ENCODE measurements around the gene NNAT. TPM values are rescaled to one million over a fixed set of nuclear protein-coding genes. Genes with fewer than 3 reads are reported as not detected.

Gene NNAT
- total and polyA plus RNA-seq, 2 of the 8 experiments (the other 6 are each of a cell fraction or from before 2014, with no cell fraction given): 66.8 to 175 TPM

DNA sequence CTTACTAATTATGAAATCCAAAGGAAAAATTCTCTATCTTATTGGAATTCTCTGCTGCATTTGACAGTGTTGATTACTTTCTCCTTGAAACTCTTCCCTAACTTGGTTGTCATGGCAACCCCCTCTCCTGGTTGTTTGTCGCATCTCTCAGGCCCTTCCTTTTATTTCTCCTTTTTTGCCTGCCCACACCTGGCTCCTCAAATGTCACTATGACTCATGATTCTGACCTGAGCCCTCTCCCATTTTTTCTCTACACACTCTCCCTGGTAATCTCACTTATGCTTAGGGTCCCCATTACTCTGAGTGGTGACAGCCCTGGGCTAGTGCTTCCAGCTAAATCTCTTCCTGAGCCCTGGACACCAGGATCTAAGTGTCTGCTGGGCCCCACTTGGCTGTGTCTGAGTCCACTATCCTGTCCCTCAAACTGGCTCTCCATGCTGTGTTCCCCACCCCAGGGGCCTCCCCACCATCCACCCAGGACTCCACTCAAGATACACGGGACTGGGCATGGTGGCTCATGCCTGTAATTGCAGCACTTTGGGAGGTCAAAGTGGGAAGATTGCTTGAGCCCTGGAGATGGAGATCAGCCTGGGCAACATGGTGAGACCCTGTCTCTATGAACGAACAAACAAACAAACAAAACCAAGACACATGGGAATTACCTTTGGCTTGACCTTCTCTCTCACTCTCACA is 16.5 kb upstream of the NNAT start:
- 62% methylated on average over 3 of the region's 3 CpGs; no CpG with 5 or more reads in 1 of the 2 experiments for WGBS, 2 experiments (ENCODE audit: extremely low coverage in 1 of 2, insufficient coverage in 1 of 2, insufficient read length in 1 of 2, insufficient replicate concordance in 2 of 2, low coverage in 1 of 2, low lambda C conversion rate in 2 of 2, missing lambda C conversion rate in 1 of 2)
- no peak overlapping the region for H3K14ac ChIP-seq (ENCODE audit: insufficient read length)
- H4K5ac ChIP-seq (ENCODE audit: insufficient read length, low read depth, low read length): no peak overlapping the region
- no peak overlapping the region for H2BK15ac ChIP-seq (ENCODE audit: low read length)
- H3K79me1 ChIP-seq (ENCODE audit: low read depth, low read length): peaks cover 3% of the 10 kb centered on the region; the same call in 1 of the 2 replicates
- H2AFZ ChIP-seq (ENCODE audit: low read length): no peak overlapping the region
- H3K4me1 ChIP-seq (replicated peaks in 1 of 4; ENCODE audit: control insufficient read depth in 3 of 4, insufficient read depth in 4 of 4, low read length in 3 of 4): peaks cover 7 to 15% (median 10%) of the 10 kb centered on the region in 4 experiments; a peak in 6 of 7 replicates
- no peak for DNase-seq (ENCODE audit: low read depth in 1 of 2, low spot score in 2 of 2)
- no peaks in the 10 kb centered on the region for H3K79me2 ChIP-seq (ENCODE audit: control insufficient read depth in 1 of 2, insufficient read depth in 2 of 2, low read length in 2 of 2)
- H3K56ac ChIP-seq (replicated peaks; ENCODE audit: insufficient read length, low read depth, low read length): no peak overlapping the region
- H4K20me1 ChIP-seq (replicated peaks in 1 of 2; ENCODE audit: control insufficient read depth in 1 of 2, insufficient read depth in 2 of 2, low read length in 2 of 2): peaks cover 0 to 4% of the 10 kb centered on the region in 2 experiments
- H3K36me3 ChIP-seq (ENCODE audit: control insufficient read depth in 2 of 4, insufficient read depth in 4 of 4, low read length in 3 of 4): peaks cover 0 to 6% (median 2%) of the 10 kb centered on the region in 4 experiments; a peak in 2 of 8 replicates
- no peak overlapping the region for H3K4me3 ChIP-seq (ENCODE audit: extremely low read depth in 1 of 4, insufficient read depth in 2 of 4, low read depth in 3 of 4, low read length in 4 of 4)
- FAIRE-seq: no peak
- no peaks in the 10 kb centered on the region for H3K23me2 ChIP-seq (ENCODE audit: low read depth, low read length)
- H3K4me2 ChIP-seq (ENCODE audit: insufficient read depth in 1 of 2, low read depth in 2 of 2, low read length in 2 of 2): no peak overlapping the region; a peak in 1 of 4 replicates
- no peak overlapping the region for H2BK12ac ChIP-seq (ENCODE audit: low read depth, low read length)
- no peak overlapping the region for H3K4ac ChIP-seq (replicated peaks; ENCODE audit: insufficient read length, low read depth, low read length)
- no peak overlapping the region for H4K8ac ChIP-seq (ENCODE audit: extremely low read depth, insufficient read depth, low read length)
- H2BK5ac ChIP-seq (ENCODE audit: low read depth, low read length): 0 out of 2 replicates have a peak overlapping the region, but pooled peaks have one; percentile 28
- ChIA-PET POLR2A (ENCODE audit: partially characterized antibody) (interaction anchor here (0.6 to 11.2 kb wide), 7 partner anchors 11 to 133 kb away, joined by 3 to 116 read pairs (median 4); partner anchors contain the start of gene NNAT), CTCF (ENCODE audit: partially characterized antibody) (interaction anchor here (0.8 to 2.5 kb wide), 3 partner anchors 78 to 108 kb away, joined by 3 to 11 read pairs (median 9); no protein-coding TSS in a partner anchor)
- no peak overlapping the region for H4K91ac ChIP-seq (replicated peaks; ENCODE audit: insufficient read length, low read length)
- H3K18ac ChIP-seq (ENCODE audit: extremely low read depth, low read length): no peak overlapping the region
- no peaks in the 10 kb centered on the region for H3K9me3 ChIP-seq (ENCODE audit: insufficient read depth in 2 of 2, low read depth in 1 of 2, low read length in 1 of 2)
- no peak overlapping the region for H3K23ac ChIP-seq (ENCODE audit: insufficient read length)
- no peaks in the 10 kb centered on the region for H3K27me3 ChIP-seq (replicated peaks in 1 of 4; ENCODE audit: control insufficient read depth in 3 of 4, extremely low read depth in 1 of 4, insufficient read depth in 3 of 4, low read length in 3 of 4)
- peak overlapping the region; percentile 56; the same call in 1 of the 2 replicates for H2AK5ac ChIP-seq (ENCODE audit: low read depth, low read length)
- H3K27ac ChIP-seq (ENCODE audit: low read depth, low read length): no peak overlapping the region
- H2BK20ac ChIP-seq (ENCODE audit: low read length): no peak overlapping the region
- no peak overlapping the region for H2BK120ac ChIP-seq (replicated peaks; ENCODE audit: low read depth, low read length)
- no peak overlapping the region for H3K9ac ChIP-seq (replicated peaks in 1 of 4; ENCODE audit: extremely low read depth in 1 of 4, low read depth in 3 of 4, low read length in 3 of 4)
- TF ChIP-seq KDM5A (IDR thresholded peaks at IDR 0.05; ENCODE audit: low read length) (no peak), TBP (IDR thresholded peaks at IDR 0.05; ENCODE audit: low read depth, low read length) (no peak), RFX5 (IDR thresholded peaks at IDR 0.05; ENCODE audit: borderline replicate concordance, low read depth, low read length) (no peak)
- TF ChIP-seq, protein P1, sequence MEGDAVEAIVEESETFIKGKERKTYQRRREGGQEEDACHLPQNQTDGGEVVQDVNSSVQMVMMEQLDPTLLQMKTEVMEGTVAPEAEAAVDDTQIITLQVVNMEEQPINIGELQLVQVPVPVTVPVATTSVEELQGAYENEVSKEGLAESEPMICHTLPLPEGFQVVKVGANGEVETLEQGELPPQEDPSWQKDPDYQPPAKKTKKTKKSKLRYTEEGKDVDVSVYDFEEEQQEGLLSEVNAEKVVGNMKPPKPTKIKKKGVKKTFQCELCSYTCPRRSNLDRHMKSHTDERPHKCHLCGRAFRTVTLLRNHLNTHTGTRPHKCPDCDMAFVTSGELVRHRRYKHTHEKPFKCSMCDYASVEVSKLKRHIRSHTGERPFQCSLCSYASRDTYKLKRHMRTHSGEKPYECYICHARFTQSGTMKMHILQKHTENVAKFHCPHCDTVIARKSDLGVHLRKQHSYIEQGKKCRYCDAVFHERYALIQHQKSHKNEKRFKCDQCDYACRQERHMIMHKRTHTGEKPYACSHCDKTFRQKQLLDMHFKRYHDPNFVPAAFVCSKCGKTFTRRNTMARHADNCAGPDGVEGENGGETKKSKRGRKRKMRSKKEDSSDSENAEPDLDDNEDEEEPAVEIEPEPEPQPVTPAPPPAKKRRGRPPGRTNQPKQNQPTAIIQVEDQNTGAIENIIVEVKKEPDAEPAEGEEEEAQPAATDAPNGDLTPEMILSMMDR (IDR thresholded peaks at IDR 0.05; ENCODE audit: control extremely low read depth in 1 of 3, insufficient read depth in 1 of 3, low read depth in 1 of 3, low read length in 3 of 3): no peak
